ENCODE data around the gene ITSN2.

The ITSN2 gene

DNA sequence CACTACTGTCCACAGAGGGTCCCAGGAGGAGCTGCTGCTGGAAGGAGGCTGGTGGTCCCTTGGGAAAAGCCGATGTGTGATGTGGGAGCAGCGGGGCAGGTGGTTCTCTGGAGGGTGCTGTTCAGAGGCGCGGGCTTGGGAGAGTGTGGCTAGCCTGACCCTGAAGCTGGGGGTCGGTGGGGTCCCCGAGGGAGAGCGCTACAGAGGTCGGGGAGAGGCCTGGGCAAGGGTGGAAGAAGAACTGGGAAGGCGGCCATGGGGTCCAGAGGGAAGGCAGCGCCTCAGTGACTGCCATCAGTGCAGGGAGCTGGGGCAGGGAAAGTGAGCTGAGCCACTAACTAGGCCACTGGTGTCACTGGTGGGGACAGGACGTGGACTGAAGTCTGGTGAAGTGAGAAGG, 153.0 kb downstream of the ITSN2 start:
- TF ChIP-seq, protein P1, sequence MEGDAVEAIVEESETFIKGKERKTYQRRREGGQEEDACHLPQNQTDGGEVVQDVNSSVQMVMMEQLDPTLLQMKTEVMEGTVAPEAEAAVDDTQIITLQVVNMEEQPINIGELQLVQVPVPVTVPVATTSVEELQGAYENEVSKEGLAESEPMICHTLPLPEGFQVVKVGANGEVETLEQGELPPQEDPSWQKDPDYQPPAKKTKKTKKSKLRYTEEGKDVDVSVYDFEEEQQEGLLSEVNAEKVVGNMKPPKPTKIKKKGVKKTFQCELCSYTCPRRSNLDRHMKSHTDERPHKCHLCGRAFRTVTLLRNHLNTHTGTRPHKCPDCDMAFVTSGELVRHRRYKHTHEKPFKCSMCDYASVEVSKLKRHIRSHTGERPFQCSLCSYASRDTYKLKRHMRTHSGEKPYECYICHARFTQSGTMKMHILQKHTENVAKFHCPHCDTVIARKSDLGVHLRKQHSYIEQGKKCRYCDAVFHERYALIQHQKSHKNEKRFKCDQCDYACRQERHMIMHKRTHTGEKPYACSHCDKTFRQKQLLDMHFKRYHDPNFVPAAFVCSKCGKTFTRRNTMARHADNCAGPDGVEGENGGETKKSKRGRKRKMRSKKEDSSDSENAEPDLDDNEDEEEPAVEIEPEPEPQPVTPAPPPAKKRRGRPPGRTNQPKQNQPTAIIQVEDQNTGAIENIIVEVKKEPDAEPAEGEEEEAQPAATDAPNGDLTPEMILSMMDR (conservative IDR thresholded peaks at IDR 0.05; ENCODE audit: low read length) = no peak
- no peak for DNase-seq (ENCODE audit: low read depth)
- no peak overlapping the region for H3K4me3 ChIP-seq (ENCODE audit: low read length)

DNA sequence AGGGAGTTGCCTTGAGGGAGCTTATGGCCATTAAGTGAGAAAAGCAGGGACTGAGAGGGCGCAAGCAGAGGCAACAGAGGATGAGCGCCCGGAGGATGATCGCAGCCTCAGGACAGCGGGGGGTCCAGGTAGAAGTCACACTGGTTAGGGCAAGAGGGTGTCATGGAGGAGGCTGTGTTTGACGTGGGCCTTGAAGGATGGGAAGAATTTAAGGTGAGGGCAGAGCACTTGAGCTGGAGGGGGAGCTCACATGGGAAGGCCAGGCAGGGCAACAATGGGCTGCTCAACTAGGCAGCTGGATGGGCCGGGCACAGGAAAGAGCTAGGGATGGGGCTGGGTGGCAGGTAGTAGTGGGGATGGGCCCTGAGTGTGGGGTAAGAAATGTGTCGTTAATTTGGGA, 153.6 kb downstream of the ITSN2 start:
- no peak overlapping the region for H3K4me3 ChIP-seq (ENCODE audit: low read length)
- TF ChIP-seq, protein P1 (conservative IDR thresholded peaks at IDR 0.05; ENCODE audit: low read length) = no peak
- no peak for DNase-seq (ENCODE audit: low read depth)

DNA sequence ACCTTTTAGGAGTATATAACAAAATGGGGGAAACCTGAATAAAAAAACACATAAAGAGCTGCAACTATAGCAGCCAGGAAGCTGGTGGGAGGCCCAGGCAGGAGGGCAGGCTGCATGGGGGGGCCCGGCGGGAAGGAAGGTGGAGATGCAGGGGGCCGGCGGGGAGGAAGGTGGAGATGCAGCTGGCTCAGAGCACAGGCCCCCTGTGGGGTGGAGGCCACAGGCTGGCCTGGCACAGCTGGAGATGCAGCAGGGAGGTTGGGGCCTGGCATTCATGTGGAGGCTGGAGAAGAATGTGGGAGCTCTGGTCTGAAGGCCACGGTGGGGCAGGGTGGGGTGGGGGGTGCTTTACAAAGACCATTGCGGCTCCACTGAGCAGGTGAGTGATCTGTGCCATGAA, 154.1 kb downstream of the ITSN2 start:
- DNase-seq (ENCODE audit: low read depth) = no peak

DNA sequence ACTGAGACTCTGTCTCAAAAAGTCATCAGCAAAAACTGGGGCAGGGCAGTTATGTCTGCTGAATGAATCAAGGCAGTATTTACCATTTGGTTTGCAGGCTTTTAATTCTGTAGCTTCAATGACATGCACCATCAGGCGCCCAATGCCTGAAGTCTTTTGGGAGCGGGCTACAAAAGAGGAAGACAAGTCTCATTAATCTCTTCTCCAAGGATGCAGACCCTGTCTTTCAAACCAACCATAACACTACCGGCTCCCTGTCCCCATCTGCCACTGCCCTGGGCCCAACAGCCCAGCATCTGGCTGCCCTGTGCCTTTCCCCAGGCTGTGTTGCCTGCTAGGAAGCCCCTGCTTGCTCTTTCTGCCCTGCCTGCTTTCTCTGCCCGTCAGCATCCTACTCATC, 155.2 kb downstream of the ITSN2 start:
- no peak for DNase-seq (ENCODE audit: low read depth)
- no peak overlapping the region for H3K4me3 ChIP-seq (ENCODE audit: low read length)
- TF ChIP-seq, protein P1 (conservative IDR thresholded peaks at IDR 0.05; ENCODE audit: low read length) = no peak

More for the DNA sequence above, 154.1 kb downstream of the ITSN2 start:
- TF ChIP-seq, protein P1 (conservative IDR thresholded peaks at IDR 0.05; ENCODE audit: low read length) = no peak
- no peak overlapping the region for H3K4me3 ChIP-seq (ENCODE audit: low read length)

DNA sequence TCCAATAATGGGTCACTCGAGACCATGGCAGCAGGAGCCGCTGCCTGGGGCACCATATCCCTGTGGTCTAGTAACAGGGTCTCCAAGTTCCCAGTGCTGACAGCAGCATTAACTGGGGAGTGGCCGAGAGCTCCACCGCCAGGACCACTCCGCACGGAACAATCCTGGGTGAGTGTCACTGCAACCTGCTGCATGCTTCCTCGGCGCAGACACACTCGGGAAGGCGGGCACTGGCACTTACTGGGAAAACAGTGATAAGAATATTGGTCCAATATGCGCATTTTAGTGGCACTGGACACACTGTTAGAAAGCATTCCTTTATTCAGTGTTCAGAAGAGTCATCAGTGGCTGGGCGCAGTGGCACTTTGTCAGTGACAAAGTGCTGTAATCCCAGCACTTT, 155.8 kb downstream of the ITSN2 start:
- no peak overlapping the region for H3K4me3 ChIP-seq (ENCODE audit: low read length)
- TF ChIP-seq, protein P1 (conservative IDR thresholded peaks at IDR 0.05; ENCODE audit: low read length) = no peak
- DNase-seq (ENCODE audit: low read depth) = no peak

DNA sequence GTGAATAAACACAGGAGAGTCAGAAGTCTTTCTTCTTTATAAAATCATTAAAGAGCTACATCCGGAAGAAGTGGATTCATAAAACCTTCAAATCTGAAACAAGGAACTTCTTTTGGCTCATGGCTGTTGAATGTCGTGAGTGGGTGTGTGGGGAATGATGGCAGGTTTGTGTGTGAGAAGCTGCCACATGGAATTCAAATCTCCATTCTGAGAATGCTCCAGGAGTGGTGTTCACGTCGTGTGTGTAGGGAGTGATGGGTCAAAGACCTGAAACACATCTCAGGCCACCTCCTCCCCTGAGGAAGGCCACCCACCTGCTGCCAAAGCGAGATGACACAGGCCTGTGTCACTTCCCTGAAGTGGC, 156.6 kb downstream of the ITSN2 start:
- H3K4me3 ChIP-seq (ENCODE audit: low read length) = no peak overlapping the region
- TF ChIP-seq, protein P1 (conservative IDR thresholded peaks at IDR 0.05; ENCODE audit: low read length) = no peak
- DNase-seq (ENCODE audit: low read depth) = no peak

DNA sequence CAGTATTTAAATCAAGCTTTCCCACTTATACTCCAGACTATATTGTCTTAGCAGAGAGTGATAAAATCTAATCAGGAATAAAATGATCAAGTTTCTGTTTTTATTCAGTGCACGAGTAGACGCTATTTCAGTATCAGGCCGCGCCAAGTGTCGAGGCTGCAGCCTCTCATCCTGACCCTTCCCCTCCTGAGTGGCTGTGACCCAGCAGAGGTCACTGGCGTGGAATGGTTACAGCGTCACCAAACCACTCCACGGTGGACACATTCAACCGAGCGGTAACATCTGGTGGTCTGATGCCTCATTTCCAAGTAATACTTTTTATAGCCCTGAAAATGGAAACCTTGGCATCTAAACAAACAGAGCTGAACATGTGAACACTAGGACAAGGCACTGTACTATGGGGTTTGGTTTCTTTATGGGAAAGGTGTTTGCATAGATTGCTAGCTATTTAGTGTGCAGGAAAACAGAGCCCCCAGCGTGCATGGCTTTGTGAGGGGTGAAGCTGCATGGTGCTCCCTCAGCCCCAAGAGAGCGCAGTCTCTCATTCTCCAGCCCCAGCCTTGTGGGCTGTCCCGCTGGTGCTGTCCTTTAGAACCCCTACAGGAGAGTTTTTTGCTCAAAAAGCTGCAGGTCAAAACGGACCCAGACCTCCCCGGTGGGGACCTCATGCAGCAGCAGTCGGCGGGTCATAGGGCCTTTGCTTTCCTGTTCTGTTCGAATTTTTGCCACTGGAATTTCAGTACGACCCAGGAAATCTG, 157.1 kb downstream of the ITSN2 start:
- H3K4me3 ChIP-seq (ENCODE audit: low read length) = no peak overlapping the region
- TF ChIP-seq, protein P1 (conservative IDR thresholded peaks at IDR 0.05; ENCODE audit: low read length) = no peak
- DNase-seq (ENCODE audit: low read depth) = no peak

All from AG10803 (cell line).